DMS79 (cell line): ENCODE results near the gene DDOST.
A peak's percentile ranks its signal among the peaks of the same experiment; 100 is the strongest.

Experiments used
- DNase-seq: peaks from one replicate; lab custom pipeline; 2025; lab: John Stamatoyannopoulos, UW

Gene DDOST

DNA sequence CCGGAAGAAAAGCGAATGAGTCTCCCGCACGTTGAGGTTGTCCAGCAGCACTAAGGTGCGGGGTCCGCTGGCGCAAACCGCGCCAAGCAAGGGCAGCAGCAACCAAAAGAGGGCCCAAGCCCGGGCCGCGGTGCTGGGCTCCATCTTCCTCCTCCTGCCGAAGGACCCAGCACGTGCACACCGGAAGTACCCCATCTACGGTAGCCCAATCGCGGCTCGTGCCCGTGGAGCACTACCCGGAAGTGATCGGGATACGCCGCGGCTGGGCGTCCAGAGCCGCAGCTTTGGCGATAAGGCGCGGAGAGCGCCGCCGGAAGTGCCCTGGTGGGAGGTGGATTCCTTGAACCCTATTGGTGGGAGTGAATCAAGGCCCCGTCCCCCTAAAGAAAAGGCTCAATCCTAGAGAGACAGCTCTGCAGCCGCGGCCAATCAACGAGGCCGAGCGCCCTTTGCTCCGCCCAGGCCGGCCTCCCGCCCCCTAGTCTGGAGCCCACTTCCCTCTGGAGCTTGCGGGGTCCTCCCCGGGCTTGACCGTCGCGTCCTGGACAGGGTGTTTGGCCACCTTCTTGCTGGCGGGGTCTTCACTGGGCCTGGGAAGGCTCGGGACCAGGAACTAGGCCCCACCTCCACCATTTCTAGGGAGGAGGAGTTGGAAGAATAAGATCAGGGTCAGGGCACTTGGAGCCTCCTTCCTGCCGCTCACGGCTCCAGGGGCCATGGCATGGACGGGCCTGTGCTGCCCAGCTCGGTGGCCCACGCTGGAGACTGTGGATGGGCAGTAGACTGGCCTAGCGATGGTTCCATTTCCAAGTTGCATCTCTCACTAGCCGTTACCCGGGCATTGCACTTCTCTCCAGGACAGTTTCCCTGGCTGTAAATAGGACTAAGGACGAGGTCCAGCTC lies at the start of gene DDOST:
TSS of gene DDOST (minus strand) at position 163 of the 903 bp plus-strand sequence. CDS start at position 144, 19 bp downstream.
- peak; percentile 99 for DNase-seq

DNA sequence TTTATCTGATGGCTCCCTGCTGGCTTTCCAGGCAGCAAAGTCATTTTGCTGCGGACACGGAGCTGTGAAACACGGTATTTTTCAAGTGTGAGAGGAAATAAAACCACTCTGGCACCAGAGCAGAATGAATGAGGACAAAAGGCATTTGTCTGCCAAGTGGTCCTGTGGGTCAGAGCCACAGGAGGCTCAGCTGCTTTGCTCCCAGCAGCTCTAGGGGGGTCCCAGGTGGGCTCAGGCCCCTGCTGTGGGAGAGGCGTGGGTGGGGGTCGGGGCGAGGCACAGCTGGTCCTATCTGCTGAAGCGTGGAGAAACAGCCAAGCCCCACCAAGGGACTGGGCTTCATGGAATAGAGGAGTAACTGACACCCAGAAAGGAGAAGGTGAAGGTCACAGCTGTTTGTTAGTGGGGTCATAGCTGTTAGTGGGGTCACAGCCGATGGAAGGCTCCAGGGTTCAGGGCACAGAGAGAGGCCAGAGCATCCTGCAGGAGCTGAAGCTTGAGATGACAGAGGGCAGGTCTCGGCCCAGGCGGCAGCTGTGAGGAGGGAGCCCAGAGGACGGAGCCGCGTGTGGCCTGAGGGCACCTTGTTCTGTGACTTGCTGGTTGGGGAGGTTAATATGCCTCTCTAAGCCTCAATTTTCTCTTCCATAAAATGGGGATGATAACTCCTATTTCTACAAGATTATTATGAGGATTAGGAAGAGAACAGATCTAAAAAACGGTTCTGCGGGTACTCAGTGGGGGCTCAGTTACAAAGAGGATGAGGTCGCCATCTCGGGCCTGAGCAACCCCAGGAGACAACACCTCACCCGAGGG lies 49.5 kb upstream of the DDOST start:
- DNase-seq = no peak

GRCh38 chr1:20709868-20710267 lies 48.7 kb upstream of the DDOST start:
- no peak for DNase-seq

DNA sequence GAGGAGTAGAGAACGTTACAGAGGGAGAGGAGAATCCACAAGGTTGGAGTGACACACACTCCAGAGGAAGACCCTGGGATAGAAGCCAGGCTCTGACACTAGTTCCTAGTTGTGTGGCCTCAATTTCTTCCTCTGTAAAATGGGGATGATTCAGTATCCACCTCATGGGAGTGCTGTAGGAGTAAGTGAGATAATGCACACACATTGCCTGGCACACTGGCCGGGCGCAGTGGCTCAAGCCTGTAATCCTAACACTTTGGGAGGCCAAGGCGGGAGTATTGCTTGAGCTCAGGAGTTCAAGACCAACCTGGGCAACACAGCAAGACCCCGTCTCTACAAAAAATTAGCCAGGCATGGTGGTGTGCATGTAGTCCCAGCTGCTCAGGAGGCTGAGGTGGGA lies 47.7 kb upstream of the DDOST start:
- no peak for DNase-seq

GRCh38 chr1:20708057-20708456 lies 46.9 kb upstream of the DDOST start:
- no peak for DNase-seq

GRCh38 chr1:20706841-20707240 lies 45.7 kb upstream of the DDOST start:
- DNase-seq = no peak

DNA sequence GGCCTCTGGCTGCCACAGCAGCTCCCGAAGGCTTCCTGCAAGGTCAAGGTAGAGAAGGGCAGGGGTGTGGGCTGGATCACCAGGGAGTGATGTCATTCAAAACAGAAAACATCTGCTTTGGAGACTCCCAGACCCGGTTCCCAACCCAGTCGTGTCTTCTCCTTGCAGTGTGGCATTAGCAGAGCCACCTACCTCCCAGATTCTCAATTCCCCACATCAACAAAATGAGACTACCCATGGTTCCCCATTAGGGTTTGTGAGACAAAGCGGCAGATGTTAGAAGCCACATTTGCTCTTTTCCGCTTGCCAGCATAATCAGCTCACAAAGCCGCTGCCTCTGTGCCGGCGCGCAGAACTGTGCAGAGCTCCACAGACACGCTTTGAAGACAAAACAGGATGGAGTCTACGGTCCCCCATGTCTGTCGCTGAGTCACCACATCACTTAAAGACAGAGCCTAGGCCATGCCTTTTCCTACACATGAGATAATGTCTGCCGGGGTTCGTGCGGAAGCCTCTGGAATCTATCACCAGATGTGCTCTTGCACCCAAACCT lies 44.1 kb upstream of the DDOST start:
- DNase-seq = no peak

DNA sequence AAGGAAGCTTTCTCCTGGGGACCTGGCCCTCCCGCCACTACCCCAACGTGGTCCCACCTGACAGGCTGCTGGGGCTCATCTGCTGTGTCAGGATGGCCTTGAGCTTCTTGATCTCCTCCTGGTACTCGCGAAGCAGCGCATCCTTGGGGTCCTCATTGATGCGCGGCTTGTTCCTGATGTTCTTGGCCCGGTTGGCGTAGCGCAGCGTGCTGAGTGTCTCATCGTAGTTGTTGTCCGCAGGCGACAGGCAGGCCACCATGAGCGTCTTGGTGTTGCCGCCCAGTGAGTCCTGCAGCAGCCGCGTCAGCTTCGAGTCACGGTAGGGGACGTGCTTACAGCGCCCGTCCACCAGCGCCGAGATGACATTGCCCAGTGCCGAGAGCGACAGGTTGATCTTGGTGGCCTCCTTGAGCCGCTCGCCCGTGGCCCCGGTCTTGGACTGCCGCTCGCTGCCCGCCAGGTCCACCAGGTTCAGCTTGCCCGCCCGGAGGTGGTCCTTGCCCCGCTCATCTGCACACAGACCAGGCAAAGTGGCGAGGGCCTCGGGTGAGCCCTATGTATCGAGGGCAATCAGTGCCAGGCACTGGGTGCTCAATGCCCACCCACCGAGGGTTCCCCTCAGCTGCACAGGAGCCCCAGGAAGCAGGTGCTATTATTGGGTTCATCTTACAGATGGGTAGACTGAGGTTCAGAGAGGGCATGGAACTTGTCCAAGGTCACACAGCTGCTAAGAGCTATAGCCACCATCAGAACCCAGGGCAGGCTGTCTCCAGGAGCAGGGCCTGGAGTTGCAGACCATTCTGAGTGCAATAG lies 43.4 kb upstream of the DDOST start:
- DNase-seq = no peak

GRCh38 chr1:20703124-20703756 lies 42.1 kb upstream of the DDOST start:
- DNase-seq = no peak

GRCh38 chr1:20702416-20702815 lies 41.2 kb upstream of the DDOST start:
- no peak for DNase-seq

DNA sequence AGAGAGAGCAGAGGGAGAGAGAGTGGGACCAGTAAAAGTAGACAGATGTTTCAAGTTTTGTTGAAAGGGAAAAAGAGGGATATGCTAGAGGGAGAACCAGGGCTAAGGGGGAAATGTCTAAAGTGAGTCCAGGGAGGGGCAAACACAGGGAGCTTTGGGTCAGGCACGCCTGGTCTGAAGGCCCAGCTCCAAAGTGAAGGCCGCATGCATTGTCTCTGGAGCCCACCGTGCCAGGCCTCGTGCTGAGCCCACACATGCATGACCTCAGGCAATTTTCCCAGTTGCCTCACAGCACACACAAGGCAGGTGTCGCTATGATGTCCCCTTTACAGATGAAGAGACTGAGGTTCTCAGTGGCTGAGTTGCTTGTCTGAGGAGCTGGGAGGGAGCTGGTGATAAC lies 40.7 kb upstream of the DDOST start:
- no peak for DNase-seq

DNA sequence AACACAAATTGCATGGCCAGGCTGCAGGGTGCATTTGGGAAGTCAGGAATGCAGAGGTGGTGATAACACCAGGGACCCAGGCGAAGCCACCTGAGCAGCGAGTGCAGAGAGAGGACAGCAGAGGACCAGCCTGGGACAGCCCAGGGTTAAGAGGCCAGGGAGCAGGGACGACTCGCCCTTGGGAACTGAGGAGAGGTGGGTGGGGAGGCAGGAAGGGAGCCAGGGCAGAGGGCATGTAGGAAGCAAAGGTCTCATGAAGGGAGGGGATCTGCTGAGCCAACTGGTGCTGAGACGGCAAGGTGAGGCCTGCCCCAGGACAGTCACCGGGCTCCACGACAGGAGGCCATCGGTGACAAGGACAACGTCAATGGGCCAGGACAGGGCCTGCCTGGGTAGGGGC lies 40.3 kb upstream of the DDOST start:
- DNase-seq = no peak

GRCh38 chr1:20700636-20701215 lies 39.6 kb upstream of the DDOST start:
- no peak for DNase-seq

DNA sequence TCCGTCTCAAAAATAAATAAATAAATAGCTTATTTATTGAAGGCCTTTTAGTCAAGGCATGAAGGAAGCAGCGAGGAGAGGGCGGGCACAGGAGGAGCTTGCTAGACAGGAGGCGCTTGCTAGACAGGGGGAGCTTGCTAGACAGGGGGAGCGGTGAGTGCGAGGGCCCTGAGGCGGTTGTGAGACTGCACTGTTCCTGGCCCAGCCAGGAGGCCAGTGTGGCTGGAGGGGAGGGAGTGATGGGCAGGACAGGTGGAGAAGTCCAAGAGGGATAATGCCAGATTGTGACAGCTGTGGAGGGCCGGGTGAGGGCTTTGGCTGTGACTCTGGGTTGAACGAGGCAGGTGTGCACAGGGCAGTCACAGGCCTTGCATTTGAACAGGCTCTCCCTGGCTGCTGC lies 38.4 kb upstream of the DDOST start:
- DNase-seq = peak; percentile 25

DNA sequence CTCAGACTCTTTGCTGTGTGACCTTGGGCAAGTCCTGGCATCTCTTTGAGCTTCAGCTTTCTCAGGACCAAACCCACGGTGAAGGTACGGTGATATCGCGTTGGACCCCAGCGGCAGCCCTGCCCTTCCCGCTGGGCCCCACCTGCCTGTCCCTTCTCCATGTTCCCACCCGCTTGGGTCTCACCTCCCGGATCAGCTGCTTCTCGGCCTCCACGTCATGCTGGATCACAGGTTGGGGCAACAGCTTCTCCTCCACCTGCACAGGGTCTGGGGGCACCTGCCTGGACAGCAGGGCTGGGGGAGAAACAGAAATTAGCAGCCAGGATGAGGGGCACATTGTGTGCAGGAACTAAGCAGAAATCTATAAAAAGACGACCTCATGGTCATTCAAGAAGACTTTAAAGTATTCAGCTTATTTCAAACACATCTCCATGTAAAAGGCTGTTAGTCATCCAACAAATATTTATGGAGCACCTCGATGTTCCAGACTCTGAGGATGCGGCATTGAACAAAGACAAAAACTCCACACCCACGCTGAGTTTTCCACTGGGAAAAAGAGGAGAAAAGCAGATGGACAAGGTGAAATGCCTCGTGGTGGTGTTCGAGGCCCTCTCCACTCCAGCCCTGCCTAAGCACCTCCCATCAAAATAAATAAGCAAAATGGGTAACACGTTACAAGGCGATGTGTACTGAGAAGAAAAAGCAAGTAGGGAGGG lies 37.2 kb upstream of the DDOST start:
- DNase-seq = no peak

GRCh38 chr1:20697563-20697962 lies 36.4 kb upstream of the DDOST start:
- DNase-seq = no peak

- peak; percentile 91 for DNase-seq
Measured at GRCh38 chr1:20696397-20697333, 35.5 kb upstream of the DDOST start.

DNA sequence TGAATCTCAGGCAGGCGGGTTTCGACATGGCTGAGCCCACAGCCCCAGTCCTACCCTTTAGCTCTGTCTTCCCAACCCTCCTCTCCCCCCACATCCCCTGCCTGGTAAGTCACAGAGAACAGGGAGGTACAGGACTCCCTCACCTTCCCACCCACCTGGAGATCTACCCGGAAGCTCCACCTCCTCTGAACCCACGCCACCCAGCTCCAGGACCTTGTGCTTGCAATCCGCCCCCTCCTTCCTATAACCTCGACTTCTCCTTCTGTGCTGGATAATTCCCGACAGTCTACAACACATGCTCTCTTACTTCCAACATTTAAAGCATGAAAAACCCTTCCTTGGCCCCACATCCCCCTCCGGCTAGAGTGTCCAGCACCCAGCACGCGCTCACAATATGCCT lies 34.3 kb upstream of the DDOST start:
- no peak for DNase-seq

- DNase-seq = no peak
Measured at GRCh38 chr1:20693623-20694022, 32.5 kb upstream of the DDOST start.
